Raji (cell line): ENCODE results near the gene COL26A1.

ENCODE experiments used
- POLR2A ChIP-seq: IDR thresholded peaks from 2 replicates; pipeline ENCODE4 v1.6.1; 2011; ENCODE audit warnings: low read depth, low read length, control low read depth; ENCODE audit not compliant: insufficient read depth

The COL26A1 gene

DNA sequence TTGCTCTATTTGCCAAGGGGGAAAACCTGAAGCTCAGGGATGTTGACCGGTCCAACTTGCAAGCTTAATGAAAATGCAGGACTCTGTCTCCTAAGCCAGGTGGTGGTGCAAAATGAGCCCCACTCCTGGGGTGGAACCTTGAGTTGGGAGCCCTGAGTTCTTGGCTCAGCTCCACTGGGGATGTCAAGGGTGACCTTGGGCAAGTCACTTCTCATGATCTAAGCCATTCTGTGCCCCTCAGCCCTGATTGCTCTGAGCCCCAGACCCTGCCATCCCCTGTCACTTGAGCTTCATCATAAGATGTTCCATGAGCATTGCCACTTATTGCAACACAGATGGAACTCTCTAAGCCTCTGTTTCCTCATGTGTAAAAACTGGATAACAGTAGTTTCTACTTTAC is 232.6 kb downstream of the COL26A1 start:
- TF ChIP-seq POLR2A = no peak

DNA sequence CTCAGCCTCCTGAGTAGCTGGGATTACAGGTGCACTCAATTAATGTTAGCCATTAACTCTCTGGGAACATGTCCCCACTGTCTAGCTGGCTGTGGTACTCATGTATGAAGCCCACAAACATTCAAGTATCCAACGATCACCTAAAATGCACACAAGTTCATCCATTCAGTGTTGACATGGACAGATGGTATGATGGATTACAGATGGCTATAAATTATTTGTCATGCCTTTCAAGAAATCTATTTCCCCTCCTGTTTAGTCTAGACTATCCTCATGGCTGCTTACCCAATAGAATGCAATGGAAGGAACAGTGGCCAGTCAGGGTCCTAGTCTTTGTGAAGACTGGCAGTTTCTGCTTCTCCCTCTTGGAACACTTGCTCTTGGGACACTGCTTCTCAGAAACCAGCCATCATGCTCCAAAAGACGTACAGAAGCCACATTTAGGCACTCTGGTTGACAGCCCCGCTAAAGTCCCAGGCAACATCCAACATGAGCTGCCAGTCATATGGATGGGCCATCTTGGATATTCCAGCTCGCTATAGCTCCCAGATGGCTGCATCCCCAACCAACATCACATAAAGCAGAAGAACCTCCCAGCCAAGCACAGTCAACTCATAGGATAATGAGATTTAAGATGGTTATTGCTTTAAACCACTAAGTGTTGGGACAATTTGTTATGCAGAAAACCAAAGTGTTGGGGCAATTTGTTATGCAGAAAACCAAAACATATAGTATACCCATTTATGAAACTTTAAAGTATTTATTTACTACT is 233.3 kb downstream of the COL26A1 start:
- TF ChIP-seq POLR2A = no peak

DNA sequence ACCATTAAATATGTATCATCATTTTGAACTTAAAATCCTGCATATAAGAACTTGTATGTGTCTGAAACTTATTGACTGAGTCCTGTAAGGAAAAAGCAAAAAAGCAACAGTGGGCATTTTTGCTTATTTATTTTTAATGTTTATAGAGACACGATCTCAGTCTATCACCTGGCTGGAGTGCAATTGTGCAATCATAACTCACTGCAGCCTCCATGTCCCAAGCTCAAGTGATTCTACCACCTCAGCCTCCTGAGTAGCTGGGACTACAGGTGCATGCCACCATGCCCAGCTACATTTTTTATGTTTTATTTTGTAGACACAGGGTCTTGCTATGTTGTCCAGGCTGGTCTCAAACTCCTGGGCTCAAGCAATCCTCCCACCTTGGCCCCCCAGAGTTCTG is 234.2 kb downstream of the COL26A1 start:
- no peak for TF ChIP-seq POLR2A

DNA sequence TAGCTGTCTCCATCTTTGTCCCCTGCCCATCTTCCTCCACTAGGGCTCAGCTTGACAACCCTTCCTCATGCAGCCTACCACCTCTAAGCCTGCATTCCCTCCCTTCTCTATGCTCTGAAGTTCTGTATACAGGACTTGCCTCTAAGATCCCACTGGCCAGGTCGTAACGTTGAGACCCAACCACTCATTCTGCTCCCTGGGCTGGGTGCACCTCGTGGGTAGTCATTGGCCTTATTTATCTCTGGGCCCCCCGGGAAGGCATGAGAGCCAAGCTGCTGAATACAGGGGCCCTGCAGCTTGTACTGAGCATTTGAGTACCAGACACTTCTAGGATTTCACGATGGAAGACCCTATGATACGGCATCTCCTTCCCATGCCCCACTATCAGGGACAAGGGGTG is 235.3 kb downstream of the COL26A1 start:
- no peak for TF ChIP-seq POLR2A

DNA sequence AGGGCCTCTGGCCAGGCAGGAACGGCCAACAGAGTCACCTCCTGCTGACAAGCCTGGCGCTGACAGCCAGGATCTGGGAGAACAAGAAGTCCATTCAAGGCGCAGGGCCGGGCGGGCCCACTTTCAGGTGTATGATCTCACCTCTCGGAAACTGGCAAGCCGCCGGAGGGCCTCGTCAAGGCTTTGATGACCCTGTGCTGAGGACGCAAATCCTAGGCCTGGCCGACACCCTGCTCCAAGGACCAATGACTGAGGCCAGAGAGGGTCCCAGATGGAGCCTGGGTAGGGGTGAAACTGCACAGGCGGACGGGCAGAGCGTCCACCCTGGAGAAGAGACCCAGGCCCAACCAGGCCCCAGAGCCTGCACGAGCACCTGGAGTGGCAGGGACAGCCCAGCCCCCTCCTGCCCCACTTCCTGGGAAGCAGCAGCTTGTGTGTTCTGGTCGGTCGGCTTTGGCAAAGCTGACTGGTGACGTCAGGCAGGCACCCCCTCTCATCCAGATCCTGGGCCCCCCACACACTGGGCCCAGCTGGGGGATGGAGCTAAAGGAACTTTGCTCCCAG is 235.8 kb downstream of the COL26A1 start:
- TF ChIP-seq POLR2A = no peak

DNA sequence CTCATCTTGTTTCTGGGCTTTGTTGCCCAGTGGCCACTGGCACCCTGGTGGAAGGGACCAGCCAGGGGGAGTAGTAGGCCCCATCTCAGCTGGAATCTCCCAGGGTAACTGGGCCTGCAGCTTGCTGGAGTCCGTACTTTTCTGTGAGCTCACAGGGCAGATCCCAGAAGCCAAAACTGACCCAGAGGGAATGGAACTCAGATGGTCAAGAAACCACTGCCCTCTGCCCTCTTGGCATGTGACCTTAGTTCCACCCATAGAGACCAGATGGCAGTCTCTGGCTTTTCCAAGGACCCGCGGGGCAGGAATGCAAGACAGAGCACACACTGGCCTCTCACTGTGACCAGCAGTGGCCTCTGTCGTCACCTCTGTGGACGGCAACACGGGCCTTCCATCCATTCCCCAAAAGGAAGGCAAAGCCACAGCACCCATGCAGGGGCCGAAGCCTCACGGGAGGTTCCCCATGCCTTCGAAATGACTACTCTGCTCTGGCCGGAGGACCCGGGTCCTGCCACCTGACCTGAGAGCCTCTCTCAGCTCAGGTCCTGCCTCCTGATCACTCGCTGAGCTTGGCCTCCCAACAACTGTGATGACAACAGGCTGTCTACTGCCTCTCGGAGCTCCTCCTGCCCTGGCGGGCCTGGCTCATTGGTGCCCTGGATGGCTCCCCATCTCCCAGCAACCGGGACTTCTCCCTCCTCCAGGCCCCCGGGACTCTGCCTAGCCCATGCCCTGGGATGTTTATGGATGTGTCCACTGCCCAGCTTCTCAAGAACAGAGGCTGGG is 236.5 kb downstream of the COL26A1 start:
- TF ChIP-seq POLR2A = no peak

DNA sequence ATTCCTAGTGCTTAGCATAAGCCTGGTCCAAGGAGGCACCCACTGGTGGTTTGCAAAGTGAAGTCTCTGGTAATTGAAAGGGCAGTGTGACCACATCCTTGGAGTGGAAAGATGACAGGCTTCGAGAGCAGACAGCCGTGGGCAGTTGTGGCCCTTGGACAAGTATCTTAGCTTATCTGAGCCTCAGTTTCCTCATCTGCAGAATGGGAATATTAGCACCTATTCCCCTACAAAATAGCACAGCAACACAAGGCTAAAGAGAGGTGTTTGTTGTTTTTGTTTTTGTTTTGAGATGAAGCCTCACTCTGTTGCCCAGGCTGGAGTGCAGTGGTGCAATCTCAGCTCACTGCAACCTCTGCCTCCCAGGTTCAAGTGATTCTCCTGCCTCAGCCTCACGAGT is 237.1 kb downstream of the COL26A1 start:
- no peak for TF ChIP-seq POLR2A

DNA sequence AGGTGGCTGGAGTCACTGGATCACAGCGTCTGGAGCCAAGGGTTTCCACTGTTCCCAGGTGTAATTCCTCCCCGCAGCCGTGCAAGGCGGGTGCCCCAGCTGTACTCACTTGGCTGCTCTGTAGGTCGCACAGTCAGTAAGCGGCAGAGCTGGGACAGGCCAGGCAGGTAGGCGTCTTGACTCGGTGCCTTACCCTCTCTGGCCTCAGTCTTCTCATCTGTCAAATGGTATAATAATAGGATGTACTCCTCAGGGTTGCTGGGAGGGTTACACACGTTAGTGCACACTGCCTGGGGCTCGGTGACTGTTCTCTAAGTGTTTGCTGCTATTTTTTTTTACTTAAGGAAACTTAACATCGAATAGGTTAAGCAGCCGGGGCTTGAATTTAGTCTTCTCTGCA is 239.4 kb downstream of the COL26A1 start:
- no peak for TF ChIP-seq POLR2A

DNA sequence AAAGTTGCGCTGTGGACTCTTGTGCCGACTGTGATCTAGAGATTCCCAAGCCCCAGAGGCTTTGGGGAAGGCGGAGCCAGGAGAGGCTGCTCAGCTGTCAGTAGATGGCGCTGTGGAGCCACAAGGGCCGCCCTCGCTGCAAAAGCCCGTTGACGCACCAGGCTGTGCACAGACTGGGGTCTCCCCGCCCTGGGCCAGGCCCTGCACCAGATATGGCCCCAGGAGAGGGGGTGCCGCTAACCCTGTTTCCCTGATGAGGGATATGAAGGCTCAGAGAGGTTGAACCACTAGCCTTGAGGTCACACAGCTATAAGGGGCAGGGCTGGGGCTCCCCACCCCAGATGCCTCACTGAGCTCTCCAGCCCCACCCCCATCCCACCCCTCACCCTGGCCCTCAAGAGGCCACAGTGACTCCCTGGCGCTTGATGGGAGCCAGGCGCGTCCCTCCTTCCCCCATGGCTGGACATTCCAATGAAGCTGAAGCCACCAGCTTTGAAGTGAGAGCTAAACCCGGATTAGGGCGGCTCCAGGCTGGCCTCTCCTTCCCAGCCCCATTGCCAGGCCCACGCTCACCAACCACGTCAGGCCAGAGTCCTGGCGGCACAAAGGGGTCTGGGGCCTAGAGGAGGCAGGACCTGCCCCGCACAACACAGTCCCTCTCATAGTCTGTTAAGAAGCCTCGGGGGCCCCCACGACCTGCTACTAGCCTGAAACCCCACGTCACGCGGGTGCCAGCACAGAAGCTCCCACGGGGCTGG is 240.0 kb downstream of the COL26A1 start:
- no peak for TF ChIP-seq POLR2A

DNA sequence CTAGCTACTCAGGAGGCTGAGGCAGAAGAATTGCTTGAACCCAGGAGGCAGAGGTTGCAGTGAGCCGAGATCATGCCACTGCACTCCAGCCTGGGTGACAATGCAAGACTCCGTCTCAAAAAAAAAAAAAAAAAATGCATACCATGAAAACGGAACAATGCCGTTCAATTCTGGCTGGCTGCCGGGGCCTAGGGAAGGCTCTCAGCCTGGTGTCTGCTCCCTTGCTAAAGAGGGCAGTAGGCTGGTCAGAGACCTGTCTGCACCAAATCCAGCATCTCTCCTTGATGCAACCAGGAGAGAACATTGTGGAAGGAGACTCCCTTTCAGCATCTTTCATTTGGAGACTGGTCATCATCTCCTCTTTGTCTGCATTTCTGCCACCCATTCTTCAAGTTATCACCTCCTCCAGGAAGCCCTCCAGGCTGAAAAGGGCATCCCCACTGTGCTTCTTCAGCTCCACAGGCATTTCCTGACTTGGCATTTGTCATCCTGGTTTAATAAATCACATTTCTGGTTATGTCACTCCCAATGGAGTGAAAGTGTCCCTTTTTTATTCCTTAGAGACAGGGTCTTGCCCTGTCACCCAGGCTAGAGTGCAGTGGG is 241.8 kb downstream of the COL26A1 start:
- TF ChIP-seq POLR2A = no peak

DNA sequence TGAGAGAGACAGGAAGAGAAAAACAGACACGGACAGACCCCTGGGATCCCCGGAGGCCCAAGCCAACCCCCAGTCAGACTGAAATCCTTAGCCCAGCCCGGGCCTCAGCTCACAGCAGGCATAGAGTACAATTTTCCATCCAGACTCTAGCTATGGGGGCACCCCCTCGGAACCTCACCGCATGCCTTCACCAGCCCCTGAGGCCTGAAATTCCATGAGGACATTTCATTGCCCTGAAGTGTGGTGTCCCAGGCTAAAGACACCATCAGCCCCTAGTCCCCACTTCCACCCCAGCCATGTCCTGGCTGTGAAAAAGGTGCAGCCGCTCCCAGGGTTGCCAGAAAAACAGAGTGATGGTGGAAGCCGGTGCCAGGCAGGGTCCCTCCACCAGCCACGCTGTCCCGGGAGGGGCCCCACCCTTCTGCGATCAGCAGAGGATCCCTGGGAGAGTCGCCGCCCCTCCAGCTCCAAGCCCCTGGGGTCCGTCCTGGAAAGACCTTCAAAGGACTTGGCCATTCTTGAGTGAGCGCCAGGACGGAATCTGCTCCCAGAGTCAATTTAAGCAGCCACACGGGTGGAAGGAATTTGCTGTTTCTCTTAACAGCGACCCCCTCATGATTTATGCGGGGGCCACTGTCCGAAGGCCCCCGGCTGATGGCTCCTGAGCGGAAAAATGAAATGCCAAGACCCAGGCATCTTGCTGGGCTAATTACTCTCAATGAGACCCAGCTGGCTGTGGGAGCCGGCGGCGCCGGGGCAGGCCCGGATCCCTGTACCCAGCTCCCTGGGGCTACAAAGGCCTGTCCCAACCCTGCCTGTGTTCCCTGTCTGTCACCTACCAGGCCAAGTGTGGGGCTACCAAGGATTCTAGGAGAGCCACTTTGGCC is 243.2 kb downstream of the COL26A1 start:
- no peak for TF ChIP-seq POLR2A

DNA sequence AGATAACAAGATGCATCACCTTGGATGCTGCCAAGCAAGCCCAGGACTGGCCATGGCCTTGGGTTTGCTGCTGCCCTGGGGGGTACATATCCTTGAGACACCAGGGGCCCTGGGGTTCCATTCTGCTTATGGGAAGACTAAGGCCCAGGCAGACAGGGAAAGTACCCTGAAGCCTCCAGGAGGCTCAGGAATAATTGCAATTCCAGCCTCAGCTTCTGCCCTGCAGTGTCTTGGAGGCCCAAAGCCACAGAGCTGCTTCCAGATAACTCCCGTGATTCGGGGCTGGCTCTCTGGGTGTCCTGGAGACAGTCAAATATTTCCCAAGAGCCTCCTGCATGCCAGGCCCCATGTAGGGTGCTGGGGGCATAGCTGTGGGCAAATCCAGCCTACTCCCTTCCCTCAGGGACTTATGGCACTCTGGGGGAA is 243.8 kb downstream of the COL26A1 start:
- TF ChIP-seq POLR2A = no peak
